Measurements from ENCODE around the gene SMIM13.

Gene SMIM13

DNA sequence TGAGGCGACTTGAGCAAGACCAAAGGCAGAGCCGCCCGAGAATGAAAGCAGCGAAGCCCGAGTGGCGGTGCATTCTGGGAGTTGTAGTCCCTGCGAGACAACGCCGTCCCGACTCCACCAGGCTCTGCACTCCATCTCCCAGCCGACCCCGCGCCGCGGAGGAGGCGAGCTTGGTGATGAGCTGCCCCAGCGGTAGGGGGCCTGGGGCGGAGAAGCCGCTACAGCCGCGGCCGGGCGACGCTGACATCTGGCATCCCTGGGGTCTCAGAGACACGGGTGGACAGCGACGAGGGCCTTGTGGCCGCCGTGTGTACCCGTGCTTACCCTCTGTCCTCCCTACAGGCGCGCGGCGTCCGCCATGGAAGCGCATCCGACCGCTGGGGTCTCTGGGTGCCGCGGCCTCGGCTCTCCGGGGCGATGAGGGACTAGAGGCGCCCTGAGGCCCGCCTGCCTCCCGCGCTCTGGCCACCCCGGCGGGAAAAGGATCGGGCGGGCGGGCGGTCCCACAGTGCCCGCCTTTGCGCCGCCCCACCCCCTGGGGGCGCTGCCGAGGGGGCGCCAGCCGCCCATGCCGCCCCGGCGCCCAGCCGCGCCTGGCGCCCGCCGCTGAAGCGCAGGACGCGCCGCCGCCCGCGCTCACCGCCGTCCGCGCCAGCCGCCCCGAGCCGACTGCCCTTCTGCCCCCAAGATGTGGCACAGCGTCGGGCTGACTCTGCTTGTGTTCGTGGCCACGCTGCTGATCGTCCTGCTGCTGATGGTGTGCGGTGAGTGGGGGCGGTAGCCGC is at the start of gene SMIM13:
SMIM13 (plus strand) TSS at position 209 of the 785 bp plus-strand sequence; CDS start at position 689, 480 bp downstream.
- DNase-seq: peak; percentile 95

DNA sequence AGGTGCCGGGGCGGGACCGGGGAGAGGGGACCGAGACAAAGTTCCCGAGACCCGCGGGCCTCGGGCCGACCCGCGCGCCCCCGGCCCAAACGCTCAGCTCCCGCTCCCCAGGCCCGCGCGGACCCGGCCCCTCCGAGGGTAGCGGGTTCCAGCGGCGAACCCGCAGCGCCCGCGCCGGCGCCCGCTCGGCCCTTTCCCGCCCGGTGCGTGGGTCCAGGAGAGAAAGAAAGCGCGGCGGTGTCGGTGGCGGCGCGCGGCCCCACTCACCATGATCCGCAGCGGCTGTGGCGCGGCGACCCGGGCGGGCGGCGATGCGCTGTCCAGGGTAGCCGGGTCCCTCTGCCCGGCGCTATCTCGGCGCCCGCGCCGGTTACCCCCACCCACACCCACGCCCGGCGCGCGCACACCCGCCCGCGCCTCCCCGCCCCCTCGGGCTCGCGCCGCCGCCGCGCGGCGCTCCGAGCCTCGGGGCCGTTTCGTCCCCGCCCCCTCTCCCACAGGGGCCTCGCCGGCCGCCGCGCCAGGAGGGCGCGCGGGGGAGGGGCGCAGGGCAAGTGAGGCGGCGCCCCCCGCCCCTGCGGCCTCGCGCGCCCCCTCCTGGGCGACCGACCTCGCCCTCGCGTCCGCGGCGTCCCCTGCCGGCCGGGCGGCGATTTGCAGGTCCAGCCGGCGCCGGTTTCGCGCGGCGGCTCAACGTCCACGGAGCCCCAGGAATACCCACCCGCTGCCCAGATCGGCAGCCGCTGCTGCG is 49.5 kb upstream of the SMIM13 start, which contains the start of gene ELOVL2:
ELOVL2 (minus strand) TSS at position 345 of the 751 bp plus-strand sequence; CDS start at position 270, 75 bp downstream.
- peak; percentile 29 for DNase-seq

DNA sequence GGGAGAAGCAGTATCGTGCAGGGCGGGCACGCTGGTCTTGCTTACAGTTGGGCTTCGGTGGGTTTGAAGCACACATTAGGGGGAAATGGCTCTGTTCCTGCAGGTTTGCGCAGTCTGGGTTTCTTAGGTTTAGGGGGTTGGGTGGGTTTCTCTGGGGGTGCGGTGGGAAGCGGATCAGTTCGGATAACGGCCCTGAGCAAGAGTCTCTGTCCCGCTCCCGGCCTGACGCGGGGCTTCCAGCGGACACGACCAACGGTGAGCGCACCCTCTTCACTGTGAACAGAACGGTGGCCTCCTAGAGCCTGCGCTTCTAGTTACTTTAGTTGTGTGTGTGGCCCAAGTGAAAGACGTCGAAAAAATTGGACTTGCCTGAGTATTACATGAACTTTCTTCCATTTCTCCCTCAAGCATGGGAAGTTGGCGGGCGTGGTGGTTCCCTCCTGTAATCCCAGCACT is 48.9 kb upstream of the SMIM13 start:
- DNase-seq: no peak

DNA sequence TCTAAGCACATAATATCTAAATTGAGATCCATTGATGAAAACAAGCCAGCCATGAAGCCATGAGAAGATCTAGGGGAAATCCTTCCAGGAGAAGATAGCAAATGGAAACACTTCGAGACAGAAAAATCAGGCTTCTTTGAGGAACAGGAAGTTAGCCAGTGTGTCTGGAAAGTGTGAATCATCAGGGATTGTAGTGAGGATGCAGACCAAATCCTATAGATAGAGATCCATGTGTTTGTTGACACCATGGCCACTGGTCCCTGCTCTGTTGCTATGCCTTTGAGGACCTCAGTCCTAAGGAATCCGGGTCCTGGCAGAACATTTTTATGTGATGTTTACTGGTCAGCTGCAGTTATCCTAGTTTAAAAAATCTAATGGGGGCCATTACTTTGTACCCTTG is 42.9 kb upstream of the SMIM13 start:
- no peak for DNase-seq

DNA sequence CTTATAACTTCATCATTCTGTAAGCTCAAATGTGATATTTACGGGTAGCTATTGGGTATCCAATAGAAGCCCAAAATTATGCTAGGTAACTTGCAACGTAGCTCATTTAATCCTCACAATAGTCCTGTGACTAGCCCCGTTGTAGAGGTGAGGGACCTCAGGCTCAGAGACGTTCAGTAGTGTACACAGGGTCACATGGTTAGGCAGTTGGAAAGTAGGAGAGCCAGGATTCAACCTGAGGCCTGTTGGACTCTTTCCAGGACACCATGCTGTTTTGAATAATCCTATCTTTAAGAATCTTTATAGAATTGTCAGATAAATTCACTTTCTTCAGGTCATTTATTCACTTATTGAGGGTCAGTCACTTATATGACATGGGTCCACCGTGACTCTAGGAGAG is 40.3 kb upstream of the SMIM13 start:
- no peak for DNase-seq

DNA sequence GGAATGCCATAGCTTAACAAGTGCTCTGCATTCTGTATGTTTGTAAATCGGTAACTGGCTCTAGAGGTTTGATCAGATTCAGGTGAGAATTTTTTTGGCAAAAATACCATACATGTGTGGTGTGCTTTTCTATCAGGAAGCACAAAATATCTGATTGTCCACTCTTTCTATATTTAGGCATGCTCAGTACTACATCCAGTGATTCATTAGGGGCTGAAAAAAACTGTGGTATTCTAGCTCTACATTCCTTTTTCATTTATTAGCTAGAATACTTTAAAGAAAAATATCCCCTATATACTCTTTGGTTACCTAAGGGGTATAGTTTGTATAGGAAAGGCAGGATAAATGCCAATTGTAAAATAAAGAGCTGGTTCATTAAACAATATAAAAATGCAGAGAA is 38.9 kb upstream of the SMIM13 start:
- DNase-seq: no peak

DNA sequence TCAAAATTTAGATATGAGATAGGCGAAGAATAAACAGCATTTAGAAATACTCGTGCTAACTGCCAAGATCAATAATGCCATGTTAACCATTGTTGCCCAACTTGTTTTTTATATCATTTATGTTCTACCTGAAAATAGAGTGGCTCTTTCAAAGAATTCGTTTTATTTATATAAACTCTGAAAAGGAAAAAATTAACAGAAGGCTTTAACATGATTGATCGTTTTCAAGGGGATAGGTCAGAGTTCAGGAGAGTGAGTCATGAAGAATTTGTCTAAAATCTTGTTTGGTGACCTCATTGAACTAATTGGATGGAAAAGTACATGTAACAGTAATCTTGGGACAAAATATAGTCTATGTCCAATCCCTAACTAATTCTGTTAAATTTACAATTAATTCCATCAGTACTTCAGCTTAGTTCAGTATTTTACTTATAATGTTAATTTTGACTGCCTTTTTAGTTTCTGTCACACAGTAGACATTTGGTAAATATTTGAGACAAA is 38.5 kb upstream of the SMIM13 start:
- DNase-seq: no peak

DNA sequence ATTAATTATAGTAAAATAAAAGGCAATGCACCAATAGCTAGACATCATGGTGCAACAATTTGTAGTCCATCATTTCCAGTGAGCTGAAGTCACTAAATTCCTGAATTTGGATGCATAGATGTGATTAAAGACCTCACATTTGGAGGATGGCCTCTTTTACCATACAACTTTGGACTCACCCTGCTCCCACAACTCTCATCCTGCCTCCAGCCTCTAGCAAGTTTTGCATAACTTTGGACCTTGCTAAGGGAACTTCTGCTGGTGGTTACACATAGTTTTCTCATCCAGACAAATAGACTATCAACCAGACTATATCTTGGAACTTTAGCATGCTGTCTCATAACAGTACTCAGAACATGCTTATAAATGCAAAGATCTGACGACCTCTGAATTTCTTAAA is 36.8 kb upstream of the SMIM13 start:
- no peak for DNase-seq

DNA sequence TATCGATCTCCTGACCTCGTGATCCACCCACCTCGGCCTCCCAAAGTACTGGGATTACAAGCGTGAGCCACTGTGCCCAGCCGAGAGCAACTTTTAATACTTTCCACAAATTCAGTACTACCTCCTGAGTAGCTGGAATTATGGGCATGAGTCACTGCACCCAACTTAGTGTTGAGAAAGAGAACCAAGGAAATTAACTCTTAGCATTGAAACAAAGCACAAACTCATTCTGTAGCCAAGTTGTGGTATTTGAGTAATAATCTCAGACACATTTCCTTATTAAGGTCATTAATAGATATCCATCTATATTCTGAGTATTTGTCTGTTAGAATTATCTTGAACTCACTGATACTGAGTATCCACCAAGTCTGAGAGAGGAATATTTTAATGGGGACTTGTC is 35.2 kb upstream of the SMIM13 start:
- DNase-seq: no peak

DNA sequence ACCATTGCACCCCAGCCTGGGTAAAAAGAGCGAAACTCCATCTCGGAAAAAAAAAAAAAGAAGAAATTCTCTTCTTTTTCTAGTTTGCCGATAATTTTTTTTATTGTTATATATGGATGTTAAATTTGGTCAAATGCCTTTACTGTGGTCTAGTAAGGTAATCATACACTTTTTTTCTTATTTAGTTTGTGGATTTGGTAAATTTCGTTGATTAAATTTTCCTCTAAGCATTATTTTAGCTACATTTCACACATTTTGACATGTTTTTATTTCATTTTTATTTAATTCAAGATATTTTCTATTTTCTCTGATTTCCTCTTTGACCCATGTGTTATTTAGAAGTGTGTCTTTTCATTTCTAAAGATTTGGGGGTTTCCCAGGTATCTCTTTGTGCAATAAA is 31.6 kb upstream of the SMIM13 start:
- DNase-seq: no peak

DNA sequence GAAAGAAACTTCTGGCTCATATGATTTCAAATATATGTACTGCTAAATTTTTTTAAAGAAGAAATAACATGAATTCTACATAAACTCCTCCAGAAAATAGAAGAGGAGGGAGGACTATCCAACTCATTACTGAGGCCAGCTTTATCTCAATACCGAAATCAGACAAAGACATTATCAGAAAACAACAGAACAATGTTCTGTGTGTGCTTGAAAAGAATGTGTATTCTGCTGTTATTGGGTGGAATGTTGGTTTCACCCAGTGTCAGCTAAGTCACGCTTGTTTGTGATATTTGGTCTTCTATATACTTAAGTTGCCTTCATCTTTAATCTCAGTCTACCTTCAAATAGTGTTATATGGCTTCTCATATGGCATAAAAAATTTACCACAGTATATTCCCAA is 30.9 kb upstream of the SMIM13 start:
- DNase-seq: no peak

DNA sequence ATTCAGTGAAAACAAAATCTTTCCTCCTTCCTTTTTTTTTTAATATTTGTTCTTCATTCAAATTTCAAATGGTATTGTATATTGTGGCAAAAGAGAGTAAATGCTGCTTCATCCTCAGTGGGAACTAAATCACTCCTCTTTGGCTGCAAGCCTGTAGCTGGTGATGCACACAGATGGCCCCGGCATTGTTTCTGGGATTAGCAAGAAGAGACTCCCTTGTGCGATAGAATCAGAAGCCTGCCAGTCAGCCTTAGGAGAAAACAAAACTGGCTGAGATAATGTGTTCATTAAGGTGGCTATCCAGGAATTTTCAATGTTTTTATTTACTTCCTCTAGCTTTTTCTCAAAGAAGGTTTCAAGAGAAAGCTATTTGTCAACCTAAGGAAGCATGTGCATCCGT is 28.8 kb upstream of the SMIM13 start:
- DNase-seq: no peak

DNA sequence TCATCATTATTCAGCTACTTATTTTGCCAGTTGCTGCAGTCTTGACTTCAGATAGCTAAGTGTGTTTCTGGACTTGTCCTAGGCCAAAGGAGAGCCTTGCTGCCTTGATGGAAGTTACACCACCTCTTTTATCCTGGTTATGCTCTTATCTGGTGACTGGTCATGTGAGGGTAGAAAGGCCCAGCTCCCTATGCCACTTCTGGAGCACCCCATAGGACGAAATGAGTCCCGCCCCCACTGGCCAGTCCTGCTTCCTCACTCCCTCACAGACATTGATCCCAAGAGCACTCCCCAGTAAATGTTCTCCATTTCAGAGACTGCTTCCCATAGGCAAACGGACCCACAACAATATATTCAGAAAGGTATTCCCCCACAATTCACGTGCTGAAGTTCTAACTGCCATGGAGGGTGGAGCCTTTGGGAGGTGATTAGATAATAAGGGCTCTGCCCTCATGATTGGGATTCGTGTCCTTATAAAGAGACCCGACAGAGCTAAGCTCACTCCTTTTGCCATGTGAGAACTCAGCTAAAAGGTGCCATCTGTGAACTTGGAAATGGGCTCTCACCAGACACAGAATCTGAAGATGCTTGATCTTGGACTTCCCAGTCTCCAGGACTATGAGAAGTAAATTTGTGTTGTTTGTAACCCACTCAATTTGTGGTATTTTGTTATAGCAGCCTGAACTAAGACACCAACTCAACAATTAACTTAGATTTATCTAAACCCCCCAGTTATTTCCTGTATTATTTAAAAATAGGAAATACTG is 28.0 kb upstream of the SMIM13 start:
- DNase-seq: no peak

DNA sequence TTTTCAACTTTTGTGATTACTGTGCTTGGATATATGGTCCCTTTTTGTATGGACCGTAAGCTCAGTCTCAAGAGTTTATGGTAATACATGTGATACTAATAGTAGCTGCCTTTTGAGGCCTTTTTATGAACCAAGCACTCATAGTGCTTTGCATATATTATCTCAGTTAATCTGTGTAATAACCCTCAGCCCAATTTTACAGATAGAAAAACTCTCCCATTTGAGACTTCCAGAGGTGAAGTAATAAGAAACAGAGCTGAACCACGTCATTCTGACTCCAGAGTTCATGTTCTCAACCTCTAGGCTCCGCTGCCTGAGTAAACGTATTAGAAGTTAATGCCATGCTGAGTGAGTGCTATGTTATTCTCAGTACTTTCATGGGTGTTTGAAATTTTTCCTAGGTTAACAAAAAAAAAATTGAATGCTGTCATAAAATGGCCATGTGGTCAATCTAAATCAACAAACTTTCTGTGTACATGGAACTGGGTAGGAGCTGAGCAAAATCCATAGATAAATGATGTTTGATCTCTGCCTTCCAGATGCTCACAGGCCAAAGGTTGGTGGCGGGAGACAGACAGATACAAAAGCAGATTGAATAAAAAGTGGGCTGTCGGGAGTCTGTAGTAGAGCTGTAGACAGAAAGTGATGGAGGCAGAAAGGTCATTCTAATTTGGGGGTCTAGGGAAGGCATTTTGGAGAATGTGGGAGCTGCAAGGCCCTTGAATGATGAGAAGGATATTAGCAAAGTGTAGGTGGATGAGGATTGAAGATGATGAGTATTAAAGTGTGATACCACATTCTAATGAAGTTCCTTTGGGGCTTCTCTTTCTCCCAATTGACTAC is 26.9 kb upstream of the SMIM13 start:
- no peak for DNase-seq

DNA sequence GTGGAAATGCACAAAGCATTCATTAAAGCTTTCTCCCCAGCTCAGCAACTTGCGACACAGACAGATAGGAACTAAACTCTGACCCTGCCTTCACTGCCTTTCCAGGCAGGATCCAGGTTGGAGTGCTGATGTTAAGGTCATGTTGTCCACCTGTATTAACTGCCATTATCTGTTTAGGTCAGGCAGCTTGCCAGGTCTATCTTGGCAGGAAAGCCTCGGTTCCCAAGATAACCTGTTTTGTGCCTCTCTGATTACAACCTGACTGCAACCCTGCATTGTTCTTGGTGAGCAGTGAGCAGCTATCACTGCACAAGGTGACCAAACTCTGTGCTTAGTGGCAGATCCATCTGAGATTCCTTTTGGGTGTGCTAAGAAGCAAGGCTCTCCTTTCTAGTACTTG is 26.3 kb upstream of the SMIM13 start:
- no peak for DNase-seq

DNA sequence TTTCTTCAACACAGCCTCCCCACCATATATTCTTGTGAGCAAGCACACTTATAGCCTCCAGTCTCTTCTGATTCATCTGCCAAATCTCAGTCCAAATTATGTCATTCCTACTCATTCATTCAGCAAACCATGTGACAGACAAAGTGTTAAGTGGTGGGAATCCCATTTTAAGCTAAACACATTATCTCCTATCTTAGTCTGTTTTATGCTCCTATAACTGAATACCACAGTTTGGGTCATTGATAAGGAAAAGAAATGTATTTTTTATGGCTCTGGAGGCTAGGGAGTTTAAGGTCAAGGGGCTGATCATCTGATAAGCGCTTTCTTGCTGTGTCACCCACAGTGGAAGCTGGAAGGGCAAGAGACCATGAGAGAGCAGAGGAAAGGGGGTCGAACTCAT is 23.9 kb upstream of the SMIM13 start:
- DNase-seq: no peak

DNA sequence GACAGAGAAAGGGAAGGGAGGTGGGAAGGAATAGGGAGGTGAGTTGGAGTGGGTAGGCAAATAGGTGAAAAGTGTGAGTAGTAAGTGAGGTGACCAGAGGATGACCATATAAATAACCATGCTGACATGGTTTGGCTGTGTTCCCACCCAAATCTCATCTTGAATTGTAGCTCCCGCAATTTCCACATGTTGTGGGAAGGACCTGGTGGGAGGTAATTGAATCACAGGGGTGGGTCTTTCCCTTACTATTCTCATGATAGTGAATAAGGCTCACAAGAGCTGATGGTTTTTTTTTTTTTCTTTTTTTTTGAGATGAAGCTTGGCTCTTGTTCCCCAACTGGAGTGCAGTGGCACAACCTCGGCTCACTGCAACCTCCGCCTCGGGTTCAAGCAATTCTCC is 21.5 kb upstream of the SMIM13 start:
- DNase-seq: no peak

DNA sequence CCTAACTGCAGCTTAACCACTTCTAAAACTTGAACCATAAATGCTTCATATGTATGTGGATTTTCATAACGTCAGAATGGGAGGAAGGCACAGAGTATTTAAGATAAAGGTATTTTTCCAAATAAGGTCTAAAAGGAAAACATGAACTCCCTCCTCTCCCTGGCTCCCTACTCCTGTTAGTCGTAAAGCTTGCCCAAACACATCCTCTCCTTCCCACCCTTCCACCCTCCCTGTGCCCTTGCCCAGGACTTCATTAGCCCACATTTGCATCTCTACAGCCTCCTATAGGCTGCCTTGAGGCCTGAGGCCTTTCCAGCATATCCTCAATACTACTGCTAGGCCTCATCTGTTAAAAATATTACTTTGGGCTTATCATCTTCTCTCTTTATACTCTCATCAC is 17.1 kb upstream of the SMIM13 start:
- no peak for DNase-seq

DNA sequence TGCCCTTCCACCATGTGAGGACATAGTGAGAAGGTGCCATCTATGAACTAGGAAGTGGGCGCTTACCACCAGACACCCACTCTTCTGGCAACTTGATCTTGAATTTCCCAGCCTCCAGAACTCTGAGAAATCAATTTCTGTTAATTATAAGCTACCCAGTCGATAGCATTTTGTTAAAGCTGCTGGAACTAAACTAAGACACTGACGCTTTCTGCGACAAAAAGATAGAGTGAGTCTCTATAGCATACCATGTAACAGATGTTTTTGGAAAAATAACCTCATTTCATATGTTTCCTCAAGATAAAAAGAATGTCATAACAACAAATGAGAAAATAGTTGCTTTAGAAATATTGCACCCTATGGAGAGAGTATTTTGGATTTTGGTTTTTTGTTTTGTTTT is 15.4 kb upstream of the SMIM13 start:
- no peak for DNase-seq

DNA sequence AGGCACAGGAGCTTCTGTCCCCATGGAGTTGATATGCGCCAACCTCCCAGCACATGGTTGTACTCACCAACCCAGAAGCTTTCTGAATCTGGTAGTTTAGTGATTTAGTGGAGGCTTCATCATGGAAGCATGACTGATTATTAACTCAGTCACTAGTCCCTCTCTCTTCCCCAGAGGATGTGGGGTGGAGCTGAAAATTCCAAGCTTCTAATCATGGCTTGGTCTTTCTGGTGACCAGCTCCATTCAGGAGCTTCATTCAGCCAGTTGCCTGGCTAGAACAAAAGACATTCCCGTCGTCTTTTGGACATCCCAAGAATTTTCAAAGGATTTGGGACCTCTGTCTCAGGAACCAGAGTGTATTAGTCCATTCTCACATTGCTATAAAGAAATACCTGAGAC is 13.3 kb upstream of the SMIM13 start:
- no peak for DNase-seq

DNA sequence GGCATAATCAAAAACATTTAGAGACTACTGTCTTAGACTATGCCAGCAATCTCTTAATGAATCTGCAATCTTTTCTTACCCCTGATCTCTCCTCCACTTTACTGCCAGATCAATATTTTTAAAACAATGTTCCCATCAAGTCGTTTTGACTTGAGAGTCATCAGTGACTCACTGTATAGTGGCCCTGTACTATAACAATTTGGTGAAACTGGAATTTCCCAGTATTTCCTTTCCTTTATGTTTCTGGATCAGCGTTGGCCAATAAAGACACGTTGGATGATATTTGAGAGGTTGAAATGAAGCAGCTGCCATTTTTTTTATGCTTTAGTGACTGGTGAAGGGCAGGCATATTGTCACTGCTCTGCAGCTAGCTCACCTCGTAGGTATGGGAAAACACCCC is 10.1 kb upstream of the SMIM13 start:
- DNase-seq: no peak

DNA sequence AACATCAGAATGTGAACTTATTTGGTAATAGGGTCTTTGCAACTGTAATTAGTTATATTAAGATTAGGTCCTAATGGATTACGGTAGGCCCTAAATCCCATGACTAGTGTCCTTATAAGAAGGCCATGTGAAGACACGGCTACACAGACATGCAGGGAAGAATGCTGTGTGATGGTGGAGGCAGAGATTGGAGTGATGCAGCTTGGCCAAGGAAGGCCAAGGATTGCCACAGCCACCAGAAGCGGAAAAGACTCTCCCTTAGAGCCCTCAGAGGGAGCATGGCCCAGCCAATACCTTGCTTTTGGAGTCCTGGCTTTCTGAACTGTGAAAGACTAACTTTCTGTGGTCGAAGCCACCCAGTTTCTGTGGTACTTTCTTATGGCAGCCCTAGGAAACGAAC is 9.7 kb upstream of the SMIM13 start:
- DNase-seq: no peak

Data from activated T-cell treated with anti-CD3 and anti-CD28 coated beads, Interleukin-2, amount 50 U/mL, for 1 hour (primary cell).